Karpas-422 (cell line): ENCODE data around the gene KCNMB1. TPM values are rescaled to one million over a fixed set of nuclear protein-coding genes. Genes with fewer than 3 reads are reported as not detected.
A peak's percentile ranks its signal among the peaks of the same experiment; 100 is the strongest.

Experiments
- DNase-seq: peaks from one replicate; pipeline ENCODE4 v3.0.0-alpha.2; 2015
- H2AFZ ChIP-seq: fragments of 200-600 bp; sonication (generic); 2 replicates; pipeline ENCODE4 v1.6.1; 2014; ENCODE audit warnings: antibody characterized with exemption, low read length, mixed read lengths
- H3K27ac ChIP-seq: fragments of 200-600 bp; sonication (generic); 2 replicates; pipeline ENCODE4 v1.5.1; 2014; ENCODE audit warnings: mild to moderate bottlenecking, low read length, moderate library complexity
- H3K27me3 ChIP-seq: fragments of 200-600 bp; sonication (generic); 2 replicates; pipeline ENCODE4 v1.6.1; 2014; ENCODE audit warnings: low read length, mixed read lengths
- H3K36me3 ChIP-seq: fragments of 200-600 bp; sonication (generic); 2 replicates; pipeline ENCODE4 v1.6.1; 2014; ENCODE audit warnings: low read length, mixed read lengths; ENCODE audit not compliant: insufficient read depth
- H3K4me1 ChIP-seq: fragments of 200-600 bp; sonication (generic); 2 replicates; pipeline ENCODE4 v1.6.1; 2014; ENCODE audit warnings: mild to moderate bottlenecking, low read length, mixed read lengths
- H3K4me2 ChIP-seq: fragments of 200-600 bp; sonication (generic); 2 replicates; pipeline ENCODE4 v1.6.1; 2014; ENCODE audit warnings: low read length, low read depth, mild to moderate bottlenecking; ENCODE audit not compliant: poor library complexity, severe bottlenecking
- H3K4me3 ChIP-seq: fragments of 200-600 bp; sonication (generic); 2 replicates; pipeline ENCODE4 v1.5.1; 2014; ENCODE audit warnings: mild to moderate bottlenecking, antibody characterized with exemption, low read length, mixed read lengths
- H3K79me2 ChIP-seq: fragments of 200-600 bp; sonication (generic); 2 replicates; pipeline ENCODE4 v1.6.1; 2014; ENCODE audit warnings: mild to moderate bottlenecking, low read length, mixed read lengths
- H3K9ac ChIP-seq: fragments of 200-600 bp; sonication (generic); 2 replicates; pipeline ENCODE4 v1.6.0; 2014; ENCODE audit warnings: low read length
- H3K9me2 ChIP-seq: fragments of 200-600 bp; sonication (generic), shearing (Covaris generic); replicated peaks from 2 replicates; pipeline ENCODE4 v1.6.0; 2014; ENCODE audit warnings: mild to moderate bottlenecking, low read length, moderate library complexity; ENCODE audit not compliant: insufficient read depth
- H3K9me3 ChIP-seq: fragments of 300-700, 200-600 bp; sonication (generic); 2 replicates; pipeline ENCODE4 v1.6.1; 2014; ENCODE audit warnings: low read length, mixed read lengths
- H4K20me1 ChIP-seq: fragments of 200-600 bp; sonication (generic); 2 replicates; pipeline ENCODE4 v1.6.1; 2014; ENCODE audit warnings: mild to moderate bottlenecking, antibody characterized with exemption, low read length, low read depth; ENCODE audit not compliant: insufficient read depth
- total RNA-seq: library from RNA; depleted of rRNA; stranded (reverse); fragments of >200 nt; shearing (Covaris generic); gene quantifications from 2 replicates; pipeline ENCODE4 v1.2.3, GENCODE V29; 2014; ENCODE audit warnings: low replicate concordance; rRNA removed

Gene KCNMB1
- total RNA-seq, 1 experiment from 2014 or later = not detected

DNA sequence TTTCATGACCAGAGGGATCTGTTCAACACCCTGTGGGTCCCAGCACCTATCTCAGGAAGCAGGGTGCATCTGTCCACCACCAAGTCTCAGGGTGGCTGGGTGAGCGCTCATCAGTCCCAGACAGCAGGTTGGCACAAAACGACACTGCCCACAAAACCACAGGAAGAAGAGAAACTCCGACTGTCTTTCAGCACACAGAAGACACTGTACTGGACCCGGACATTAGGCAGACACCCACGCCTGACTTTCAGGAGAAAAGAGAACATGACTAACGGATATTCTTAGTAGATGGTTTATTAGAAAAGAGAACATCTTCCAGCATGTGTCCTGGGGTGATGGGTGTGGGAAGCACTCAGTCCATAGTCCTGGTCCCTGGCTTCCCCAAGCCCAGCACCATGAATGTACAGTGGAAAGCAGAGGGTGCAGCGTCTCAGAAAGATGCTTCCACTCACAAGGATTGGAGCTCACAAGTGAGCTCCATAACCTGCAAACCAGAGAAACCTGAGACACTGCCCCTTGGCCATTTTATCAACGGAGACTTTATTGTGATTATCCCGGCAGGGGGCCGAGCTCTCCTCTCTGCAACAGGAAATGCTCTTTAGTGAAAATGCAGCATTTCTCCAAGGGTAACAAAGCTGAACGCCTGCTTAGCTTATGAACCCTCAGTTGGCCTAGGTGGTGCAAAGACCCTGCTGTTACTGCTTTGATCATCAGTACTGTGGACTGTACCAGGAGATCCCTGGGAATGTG, 55.8 kb downstream of the KCNMB1 start:
- Histone ChIP-seq H3K9ac (no peak overlapping the region), H4K20me1 (no peaks in the 10 kb centered on the region), H3K4me3 (no peak overlapping the region), H3K4me2 (no peak overlapping the region), H2AFZ (no peak overlapping the region), H3K9me2 (no peaks in the 10 kb centered on the region), H3K27me3 (no peaks in the 10 kb centered on the region), H3K36me3 (no peaks in the 10 kb centered on the region), H3K9me3 (no peaks in the 10 kb centered on the region), H3K4me1 (peaks cover 25% of the 10 kb centered on the region), H3K79me2 (no peaks in the 10 kb centered on the region), H3K27ac (no peak overlapping the region)
- DNase-seq = no peak

DNA sequence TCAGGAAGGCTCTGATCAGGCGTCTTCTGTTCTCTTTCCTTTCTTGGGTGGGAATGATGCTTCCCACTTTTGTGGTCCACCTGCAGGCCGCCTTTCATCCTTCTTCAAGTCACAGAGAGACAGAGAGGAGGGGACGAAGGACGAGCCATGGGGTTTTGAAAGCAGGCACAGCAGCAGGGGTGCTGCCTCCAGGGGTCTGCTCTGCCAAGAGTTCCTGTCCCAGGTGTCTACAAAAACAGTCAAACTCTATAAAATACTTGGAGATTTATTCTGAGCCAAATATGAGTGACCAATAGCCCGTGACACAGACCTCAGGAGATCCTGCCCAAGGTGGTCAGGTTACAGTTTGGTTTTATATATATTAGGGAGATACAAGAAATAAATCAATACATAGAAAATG, 57.1 kb downstream of the KCNMB1 start:
- Histone ChIP-seq H3K36me3 (no peaks in the 10 kb centered on the region), H3K4me3 (peak overlapping the region; percentile 59; the same call in 1 of the 2 replicates), H3K9me3 (no peaks in the 10 kb centered on the region), H3K27me3 (no peaks in the 10 kb centered on the region), H3K79me2 (no peaks in the 10 kb centered on the region), H3K9ac (peak overlapping the region; percentile 59; the same call in 1 of the 2 replicates), H3K27ac (no peak overlapping the region), H2AFZ (no peak overlapping the region), H3K4me1 (peaks cover 31% of the 10 kb centered on the region), H3K4me2 (peak overlapping the region; percentile 72), H3K9me2 (no peaks in the 10 kb centered on the region), H4K20me1 (no peaks in the 10 kb centered on the region)
- DNase-seq = no peak

DNA sequence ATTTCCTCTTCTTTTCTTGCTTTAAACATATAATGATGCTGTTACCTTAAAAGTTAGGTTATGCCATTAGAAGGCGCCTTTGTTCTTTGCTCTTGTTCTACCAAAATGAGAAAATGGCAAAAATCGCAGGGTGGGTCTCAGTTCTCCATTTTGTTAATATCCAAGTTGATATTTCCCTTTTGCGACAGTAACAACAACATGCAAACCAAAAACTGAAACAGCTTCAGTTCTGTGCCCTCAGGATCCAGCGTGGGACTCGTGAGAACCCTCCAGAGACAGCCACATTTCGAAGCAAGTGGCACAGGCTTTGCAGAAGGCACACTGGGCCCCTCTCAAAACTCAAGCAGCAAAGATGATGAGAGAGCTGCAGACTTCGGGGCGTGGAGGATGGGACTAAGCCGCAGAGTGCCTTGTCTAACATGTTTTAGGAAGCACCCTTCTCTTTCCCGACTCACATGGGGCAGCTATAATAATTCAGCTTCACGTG, 58.6 kb downstream of the KCNMB1 start:
- Histone ChIP-seq H3K9me3 (no peaks in the 10 kb centered on the region), H4K20me1 (no peaks in the 10 kb centered on the region), H3K27ac (no peak overlapping the region), H3K27me3 (no peaks in the 10 kb centered on the region), H3K4me3 (peak overlapping the region; percentile 59; the same call in 1 of the 2 replicates), H3K9ac (peak overlapping the region; percentile 59), H3K4me2 (peak overlapping the region; percentile 72), H3K4me1 (peaks cover 35% of the 10 kb centered on the region), H3K79me2 (no peaks in the 10 kb centered on the region), H3K36me3 (no peaks in the 10 kb centered on the region), H3K9me2 (no peaks in the 10 kb centered on the region), H2AFZ (peak overlapping the region; percentile 98)
- DNase-seq = peak; percentile 50

DNA sequence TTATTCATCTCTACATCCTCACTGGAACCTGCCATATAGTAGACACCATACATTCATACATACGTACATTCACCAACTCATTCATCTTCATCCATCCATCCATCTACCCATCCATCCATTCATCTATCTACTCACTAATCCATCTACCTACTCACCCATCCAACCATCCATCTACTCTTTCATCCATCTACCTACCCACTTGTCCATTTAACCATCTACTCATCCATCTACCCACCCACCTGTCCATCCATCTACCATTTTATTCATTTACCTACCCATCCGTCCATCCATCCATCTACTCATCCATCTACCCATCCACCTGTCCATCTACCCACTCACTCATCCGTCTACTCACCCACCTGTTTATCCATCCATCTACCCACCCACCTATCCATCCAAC, 59.6 kb downstream of the KCNMB1 start:
- Histone ChIP-seq H3K9me3 (no peaks in the 10 kb centered on the region), H4K20me1 (no peaks in the 10 kb centered on the region), H3K9ac (no peak overlapping the region), H3K4me1 (peaks cover 35% of the 10 kb centered on the region), H3K4me2 (no peak overlapping the region), H3K4me3 (no peak overlapping the region), H3K27ac (no peak overlapping the region), H3K79me2 (no peaks in the 10 kb centered on the region), H3K36me3 (no peaks in the 10 kb centered on the region), H2AFZ (no peak overlapping the region), H3K27me3 (no peaks in the 10 kb centered on the region), H3K9me2 (no peaks in the 10 kb centered on the region)
- no peak for DNase-seq

DNA sequence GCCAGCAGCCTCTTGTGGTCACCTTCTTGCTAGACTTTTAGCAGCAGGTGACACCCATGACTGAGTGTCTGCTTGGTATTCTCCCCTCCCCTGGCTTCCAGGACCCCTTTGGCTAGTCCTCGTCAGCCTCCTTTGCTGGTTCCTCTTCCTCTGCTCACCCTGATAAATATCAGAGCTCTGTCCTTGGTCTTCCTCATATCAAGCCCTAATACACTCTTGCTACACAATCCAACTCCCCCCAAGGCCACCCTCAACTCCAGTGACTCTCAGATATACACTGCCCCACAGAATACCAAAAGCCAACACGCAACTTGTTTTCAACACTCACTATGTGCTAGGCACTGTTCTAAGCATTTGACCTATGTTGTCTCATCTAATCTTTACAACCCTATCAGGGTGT, 61.3 kb downstream of the KCNMB1 start:
- Histone ChIP-seq H3K79me2 (no peaks in the 10 kb centered on the region), H3K9me2 (no peaks in the 10 kb centered on the region), H3K36me3 (no peaks in the 10 kb centered on the region), H3K9me3 (no peaks in the 10 kb centered on the region), H2AFZ (no peak overlapping the region), H3K4me3 (no peak overlapping the region), H4K20me1 (no peaks in the 10 kb centered on the region), H3K27me3 (no peaks in the 10 kb centered on the region), H3K9ac (no peak overlapping the region), H3K27ac (no peak overlapping the region), H3K4me1 (peaks cover 31% of the 10 kb centered on the region), H3K4me2 (no peak overlapping the region)
- DNase-seq = no peak

DNA sequence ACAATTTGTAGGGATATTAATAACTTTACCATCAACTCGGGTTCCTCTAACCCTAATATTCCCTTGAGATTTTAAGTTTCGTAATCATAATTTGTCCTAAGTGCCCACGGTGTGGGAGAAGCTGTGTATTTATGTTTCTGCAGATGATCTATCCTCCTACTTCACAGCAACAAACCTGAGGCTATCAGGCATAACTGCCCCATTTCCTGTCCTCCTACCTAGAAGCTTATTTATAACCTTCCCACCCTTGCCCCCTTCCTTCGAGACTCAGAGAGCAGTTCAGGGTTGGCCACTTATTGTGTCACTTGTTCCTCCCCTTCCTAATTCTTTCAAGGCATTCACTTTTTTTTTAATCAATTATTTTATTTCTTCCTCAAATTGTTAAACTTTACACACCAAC, 62.0 kb downstream of the KCNMB1 start:
- Histone ChIP-seq H3K4me2 (peak overlapping the region; percentile 31), H3K79me2 (no peaks in the 10 kb centered on the region), H3K27ac (no peak overlapping the region), H3K4me3 (no peak overlapping the region), H3K9me3 (no peaks in the 10 kb centered on the region), H3K4me1 (peaks cover 29% of the 10 kb centered on the region), H3K9ac (no peak overlapping the region), H4K20me1 (no peaks in the 10 kb centered on the region), H3K36me3 (no peaks in the 10 kb centered on the region), H3K27me3 (no peaks in the 10 kb centered on the region), H2AFZ (no peak overlapping the region), H3K9me2 (no peaks in the 10 kb centered on the region)
- no peak for DNase-seq

Other genes with a start within 250 kb of the KCNMB1 start
- 7.8 TPM in 1 of 2 replicates, not detected in the other for gene C5orf58, start 156.4 kb downstream of the KCNMB1 start, total RNA-seq
- gene LCP2, start 91.6 kb downstream of the KCNMB1 start, total RNA-seq = 0.22 and 0.82 TPM in 2 replicates
- gene KCNIP1, start 114.7 kb upstream of the KCNMB1 start, total RNA-seq = 0.29 TPM in 1 of 2 replicates, not detected in the other